Fibroblast of mammary gland (primary cell): ENCODE data around the gene GSC2.

Source experiments
- DNase-seq: peaks from one replicate; pipeline ENCODE4 v3.0.0-alpha.2; 2010; ENCODE audit warnings: low read depth
- H3K4me3 ChIP-seq: 2 replicates; pipeline ENCODE4 v1.5.1; 2011; ENCODE audit warnings: low read depth, mild to moderate bottlenecking, low read length, moderate library complexity; ENCODE audit not compliant: control insufficient read depth
- TF ChIP-seq, protein P1 (sequence below): conservative IDR thresholded peaks from 2 replicates; pipeline ENCODE4 v1.5.1; 2011; ENCODE audit warnings: low read depth, low read length, inconsistent platforms; ENCODE audit not compliant: control insufficient read depth, insufficient read depth

Gene GSC2

DNA sequence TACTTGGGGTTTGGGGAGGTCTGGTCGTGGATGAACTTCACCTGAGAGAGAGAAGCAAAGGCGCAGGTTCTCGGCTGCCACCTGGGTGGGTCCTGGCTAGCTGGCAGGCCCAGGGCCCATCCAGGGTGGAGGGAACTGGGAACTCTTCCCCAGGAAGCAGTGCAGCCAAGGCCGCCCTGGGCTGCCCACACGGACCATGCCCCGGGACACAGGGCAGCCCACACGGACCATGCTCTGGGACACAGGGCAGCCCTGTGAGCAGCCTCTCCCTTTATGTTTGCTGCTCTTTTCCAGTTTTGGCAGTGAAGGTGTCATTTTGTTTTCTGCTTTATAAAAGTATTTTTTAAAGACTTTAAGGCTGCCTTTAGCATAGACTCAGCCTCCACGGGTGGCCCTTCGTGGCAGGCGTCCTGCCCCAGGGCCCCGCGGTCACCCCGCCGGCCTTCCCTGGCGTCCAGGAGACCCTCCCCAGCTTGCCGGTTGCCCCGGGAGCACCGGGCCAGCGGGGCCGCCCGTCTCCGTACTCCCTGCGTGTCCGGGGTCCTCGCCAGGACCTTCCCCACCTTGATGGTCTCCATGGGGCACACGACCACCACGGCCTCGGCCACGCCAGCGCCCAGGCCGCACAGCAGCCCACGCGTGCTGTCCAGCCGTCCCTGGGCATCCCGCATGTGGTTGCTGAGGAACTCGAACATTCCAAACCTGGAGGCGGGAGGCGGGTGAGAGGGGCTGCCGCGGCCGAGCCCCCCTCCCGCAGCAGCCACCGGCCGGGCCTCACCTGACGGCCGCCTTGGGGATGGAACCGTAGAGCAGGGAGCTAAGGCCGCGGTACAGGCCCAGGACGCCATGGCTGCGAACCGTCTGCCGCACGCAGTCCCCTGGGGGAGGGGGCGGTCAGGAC is 27.3 kb upstream of the GSC2 start:
- DNase-seq, result no peak
- TF ChIP-seq, protein P1, sequence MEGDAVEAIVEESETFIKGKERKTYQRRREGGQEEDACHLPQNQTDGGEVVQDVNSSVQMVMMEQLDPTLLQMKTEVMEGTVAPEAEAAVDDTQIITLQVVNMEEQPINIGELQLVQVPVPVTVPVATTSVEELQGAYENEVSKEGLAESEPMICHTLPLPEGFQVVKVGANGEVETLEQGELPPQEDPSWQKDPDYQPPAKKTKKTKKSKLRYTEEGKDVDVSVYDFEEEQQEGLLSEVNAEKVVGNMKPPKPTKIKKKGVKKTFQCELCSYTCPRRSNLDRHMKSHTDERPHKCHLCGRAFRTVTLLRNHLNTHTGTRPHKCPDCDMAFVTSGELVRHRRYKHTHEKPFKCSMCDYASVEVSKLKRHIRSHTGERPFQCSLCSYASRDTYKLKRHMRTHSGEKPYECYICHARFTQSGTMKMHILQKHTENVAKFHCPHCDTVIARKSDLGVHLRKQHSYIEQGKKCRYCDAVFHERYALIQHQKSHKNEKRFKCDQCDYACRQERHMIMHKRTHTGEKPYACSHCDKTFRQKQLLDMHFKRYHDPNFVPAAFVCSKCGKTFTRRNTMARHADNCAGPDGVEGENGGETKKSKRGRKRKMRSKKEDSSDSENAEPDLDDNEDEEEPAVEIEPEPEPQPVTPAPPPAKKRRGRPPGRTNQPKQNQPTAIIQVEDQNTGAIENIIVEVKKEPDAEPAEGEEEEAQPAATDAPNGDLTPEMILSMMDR, result no peak
- peak overlapping the region; percentile 56 for H3K4me3 ChIP-seq

DNA sequence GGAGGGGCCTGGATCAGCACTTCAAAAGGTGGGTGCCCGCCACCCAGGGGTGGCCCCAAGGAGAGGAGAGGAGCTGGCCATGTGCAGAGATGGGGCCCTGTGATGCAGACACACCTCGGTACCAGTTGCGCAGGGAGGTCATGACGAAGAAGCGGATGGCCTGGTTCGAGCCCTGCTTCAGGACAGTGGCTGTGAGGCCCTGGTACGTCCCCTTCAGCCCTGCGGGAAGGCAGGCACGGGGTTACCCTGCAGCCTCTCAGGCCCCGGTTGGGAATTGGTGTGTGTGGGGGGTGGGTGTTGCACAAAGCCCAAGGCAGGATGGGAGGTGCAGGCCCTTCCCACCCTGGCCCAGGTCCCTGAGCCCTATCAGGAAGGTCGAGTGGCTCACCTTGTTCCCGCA is 26.6 kb upstream of the GSC2 start:
- TF ChIP-seq, protein P1, result no peak
- peak overlapping the region; percentile 56 for H3K4me3 ChIP-seq
- DNase-seq, result no peak

DNA sequence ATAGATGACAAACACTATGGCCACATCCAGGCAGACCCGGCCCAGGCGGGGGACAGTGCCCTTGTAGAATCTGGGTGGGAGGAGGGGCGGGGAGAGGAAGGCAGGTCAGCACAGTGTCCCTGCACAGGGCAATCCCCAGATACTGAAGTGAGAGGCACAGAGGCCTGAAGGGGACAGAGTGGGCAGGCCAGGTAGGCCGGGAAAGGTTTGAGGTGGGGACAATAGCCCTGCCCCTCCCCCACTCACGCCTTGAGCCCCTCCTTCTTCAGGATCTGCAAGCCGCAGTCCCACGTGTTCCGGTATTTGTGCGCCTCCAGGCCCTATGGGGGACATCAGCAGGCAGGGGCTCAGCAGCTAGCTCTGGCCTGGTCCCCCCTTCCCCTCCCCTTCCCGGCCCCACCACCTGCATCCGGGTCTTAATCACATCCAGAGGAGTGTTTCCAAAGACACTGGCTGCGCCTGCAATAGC is 26.1 kb upstream of the GSC2 start:
- no peak for DNase-seq
- no peak overlapping the region for H3K4me3 ChIP-seq
- TF ChIP-seq, protein P1, result no peak

DNA sequence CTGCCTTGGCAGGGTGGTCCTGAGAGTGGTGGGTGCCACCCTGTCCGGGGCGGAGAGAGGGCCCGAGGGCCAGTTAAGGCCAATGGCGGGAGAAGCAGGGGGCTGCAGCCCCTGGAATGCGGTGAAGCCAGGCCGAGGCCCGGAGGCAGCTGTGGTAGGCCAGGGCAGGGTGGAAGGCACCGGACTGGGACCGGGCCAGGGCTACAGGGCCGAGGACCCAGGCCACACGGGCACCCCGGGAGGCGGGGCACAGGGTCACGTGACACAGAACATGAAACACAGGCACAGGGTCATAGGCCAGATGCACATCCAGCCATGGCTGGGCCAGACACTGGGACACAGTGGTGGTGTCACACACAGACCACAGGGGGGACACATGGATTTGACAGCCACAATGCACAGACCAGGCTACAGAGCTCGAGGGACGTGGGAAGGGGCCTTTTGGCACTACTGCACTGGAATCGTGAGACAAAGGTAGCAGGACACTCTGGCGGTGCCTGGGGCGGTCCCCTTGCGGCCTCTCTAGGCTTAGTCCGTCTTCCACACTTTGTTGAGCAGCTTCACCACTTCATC is 25.6 kb upstream of the GSC2 start:
- TF ChIP-seq, protein P1, result no peak
- no peak overlapping the region for H3K4me3 ChIP-seq
- no peak for DNase-seq

DNA sequence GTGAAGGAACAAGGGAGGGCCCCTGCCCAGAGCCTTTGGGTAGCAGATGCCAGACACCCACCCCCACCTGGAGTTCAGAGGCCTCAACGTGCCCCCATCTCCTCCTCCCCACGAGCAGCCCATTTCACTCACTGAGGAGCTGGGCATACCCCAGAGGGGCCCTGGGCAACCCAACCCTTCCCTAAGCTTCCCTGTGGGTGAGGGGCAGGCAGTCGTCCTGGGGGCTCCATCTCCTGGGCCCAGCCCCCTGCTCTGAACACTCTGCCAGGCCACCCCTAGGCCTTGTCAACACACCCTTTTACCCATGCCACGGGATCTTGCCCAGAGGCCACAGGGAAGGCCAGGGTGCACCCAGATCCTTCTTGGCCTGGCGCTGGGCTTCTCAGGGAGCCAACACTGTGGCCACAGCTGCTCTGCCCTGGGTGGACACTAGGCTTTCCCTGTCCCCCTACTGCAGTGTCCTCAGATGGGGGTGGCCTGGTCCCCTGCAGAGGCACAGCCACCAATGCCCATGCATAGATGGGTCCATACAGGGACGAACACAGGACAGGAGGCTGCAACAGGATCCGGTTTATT is 25.0 kb upstream of the GSC2 start:
- no peak overlapping the region for H3K4me3 ChIP-seq
- TF ChIP-seq, protein P1, result no peak
- no peak for DNase-seq

DNA sequence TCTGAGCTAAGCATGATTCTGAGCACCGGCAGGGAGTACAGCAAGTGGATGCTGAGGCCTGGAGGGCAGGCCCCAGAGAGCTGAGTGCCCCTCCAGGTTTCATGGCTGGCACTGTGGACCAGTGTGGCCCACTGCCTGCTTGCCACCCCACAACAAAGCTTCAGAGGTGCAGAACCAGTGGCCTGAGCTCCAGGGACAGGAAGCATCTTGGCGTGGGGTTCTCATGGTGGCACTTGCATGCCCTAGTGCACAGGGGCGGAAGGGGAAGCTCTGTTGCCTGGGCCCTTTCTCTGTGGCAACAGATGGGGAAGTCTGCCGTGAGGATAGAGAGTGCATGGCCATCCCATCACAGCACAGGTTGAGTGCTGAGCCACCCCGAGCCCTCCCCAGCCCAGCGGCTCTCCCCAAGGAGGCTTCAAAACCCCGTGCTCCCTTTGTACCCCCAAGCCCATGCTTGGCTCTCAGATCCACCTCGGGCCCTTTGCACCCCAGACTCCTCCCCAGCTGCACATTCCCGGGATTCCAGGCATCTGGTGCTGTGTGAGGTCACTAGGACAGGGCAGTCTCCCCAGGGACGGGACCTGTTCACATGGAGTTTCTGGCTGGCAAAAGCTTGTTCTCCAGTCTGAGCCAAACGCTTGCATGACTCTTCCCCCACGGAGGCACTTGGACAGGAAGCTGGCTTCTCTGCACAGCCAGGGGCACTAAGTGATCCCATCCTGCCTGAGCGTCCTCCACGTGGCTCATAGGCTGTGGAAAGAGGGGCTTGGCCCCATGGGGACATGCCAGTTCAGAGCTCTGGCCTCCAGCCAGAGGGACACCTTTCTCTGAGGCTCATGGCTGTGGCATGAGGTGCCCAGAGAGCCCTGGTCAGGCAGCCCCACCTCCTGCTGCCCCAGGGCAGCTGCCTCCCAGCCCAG is 24.3 kb upstream of the GSC2 start:
- peak; percentile 92 for DNase-seq
- TF ChIP-seq, protein P1, result no peak
- H3K4me3 ChIP-seq, result no peak overlapping the region
